Measurements from ENCODE around the gene ERCC6. TPM values are rescaled to one million over a fixed set of nuclear protein-coding genes. Genes with fewer than 3 reads are reported as not detected.

ERCC6 gene
- polyA plus RNA-seq, 2 donors = 4.3 to 4.5 TPM

DNA sequence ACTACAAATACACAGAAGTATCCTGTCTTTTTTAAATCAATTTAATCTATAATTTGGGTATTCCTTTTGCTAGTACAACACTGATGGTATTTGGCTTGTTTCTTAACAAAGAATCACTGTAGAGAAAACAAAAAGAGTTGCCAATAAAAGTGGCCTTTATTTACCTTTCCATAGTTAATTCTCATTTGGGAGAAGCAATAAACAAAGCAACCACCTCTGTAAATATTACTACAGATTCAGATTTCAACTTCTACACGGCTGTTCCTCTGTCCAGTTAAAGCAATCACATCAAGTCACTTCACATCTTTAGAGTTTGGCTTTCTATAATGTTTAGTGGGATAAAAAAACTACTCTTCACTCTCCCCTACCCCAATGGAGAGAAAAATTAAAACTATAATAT lies 34.4 kb downstream of the ERCC6 start:
- Histone ChIP-seq H3K27ac (ENCODE audit: low read depth in 2 of 2, low read length in 1 of 2) (no peak overlapping the region), H3K4me3 (ENCODE audit: low read depth in 1 of 2, low read length in 2 of 2) (no peak overlapping the region), H3K9me3 (ENCODE audit: control insufficient read depth in 2 of 2, insufficient read depth in 1 of 2, low read depth in 1 of 2, low read length in 1 of 2) (no peaks in the 10 kb centered on the region), H3K4me1 (ENCODE audit: control insufficient read depth in 2 of 2, insufficient read depth in 2 of 2, low read length in 1 of 2) (no peaks in the 10 kb centered on the region), H3K27me3 (ENCODE audit: control insufficient read depth in 1 of 2, insufficient read depth in 2 of 2, low read length in 2 of 2) (no peaks in the 10 kb centered on the region), H3K36me3 (ENCODE audit: control insufficient read depth in 2 of 2, insufficient read depth in 2 of 2, low read length in 1 of 2) (peaks cover 0 to 2% of the 10 kb centered on the region in 2 donors)
- 68 to 77% methylated on average over 1 of the region's 1 CpG for WGBS, 2 donors

DNA sequence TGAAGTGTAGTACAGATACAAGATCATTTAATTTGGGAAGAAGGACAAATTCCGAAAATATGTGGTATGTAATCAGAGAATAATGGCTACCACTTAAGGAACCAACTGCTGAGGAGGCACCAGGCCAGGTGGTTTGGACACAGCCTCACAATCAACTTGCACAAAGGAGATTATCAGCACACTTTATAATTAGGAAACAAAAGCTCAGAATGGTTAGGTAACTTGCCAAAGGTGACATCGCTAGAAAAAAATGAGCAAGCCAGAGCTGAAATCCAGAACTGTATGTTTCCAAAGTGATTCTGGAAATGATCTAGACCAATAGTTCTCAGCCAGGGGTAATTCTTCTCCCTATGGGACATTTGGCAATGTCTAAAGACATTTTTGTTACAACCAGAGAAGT lies 36.6 kb downstream of the ERCC6 start:
- Histone ChIP-seq H3K4me1 (ENCODE audit: control insufficient read depth in 2 of 2, insufficient read depth in 2 of 2, low read length in 1 of 2) (no peaks in the 10 kb centered on the region), H3K9me3 (ENCODE audit: control insufficient read depth in 2 of 2, insufficient read depth in 1 of 2, low read depth in 1 of 2, low read length in 1 of 2) (no peaks in the 10 kb centered on the region), H3K27me3 (ENCODE audit: control insufficient read depth in 1 of 2, insufficient read depth in 2 of 2, low read length in 2 of 2) (no peaks in the 10 kb centered on the region), H3K36me3 (ENCODE audit: control insufficient read depth in 2 of 2, insufficient read depth in 2 of 2, low read length in 1 of 2) (peaks cover 0 to 4% of the 10 kb centered on the region in 2 donors), H3K4me3 (ENCODE audit: low read depth in 1 of 2, low read length in 2 of 2) (no peak overlapping the region), H3K27ac (ENCODE audit: low read depth in 2 of 2, low read length in 1 of 2) (no peak overlapping the region)
- WGBS, 2 donors = 90 to 94% methylated on average over 2 of the region's 2 CpGs

- peaks cover 0 to 4% of the 10 kb centered on the region in 2 donors for H3K36me3 ChIP-seq (ENCODE audit: control insufficient read depth in 2 of 2, insufficient read depth in 2 of 2, low read length in 1 of 2)
- H3K4me3 ChIP-seq (ENCODE audit: low read depth in 1 of 2, low read length in 2 of 2) = no peak overlapping the region
- 77 to 78% methylated on average over 1 of the region's 1 CpG for WGBS, 2 donors
- no peak overlapping the region for H3K27ac ChIP-seq (ENCODE audit: low read depth in 2 of 2, low read length in 1 of 2)
- no peaks in the 10 kb centered on the region for H3K27me3 ChIP-seq (ENCODE audit: control insufficient read depth in 1 of 2, insufficient read depth in 2 of 2, low read length in 2 of 2)
- H3K9me3 ChIP-seq (ENCODE audit: control insufficient read depth in 2 of 2, insufficient read depth in 1 of 2, low read depth in 1 of 2, low read length in 1 of 2) = no peaks in the 10 kb centered on the region
- no peaks in the 10 kb centered on the region for H3K4me1 ChIP-seq (ENCODE audit: control insufficient read depth in 2 of 2, insufficient read depth in 2 of 2, low read length in 1 of 2)
Observed at GRCh38 chr10:49500412-49500811, 38.5 kb downstream of the ERCC6 start.

GRCh38 chr10:49499305-49499851 lies 39.5 kb downstream of the ERCC6 start:
- 92% methylated on average over 5 of the region's 5 CpGs for WGBS, 2 donors

GRCh38 chr10:49498425-49498824 lies 40.5 kb downstream of the ERCC6 start:
- WGBS, 2 donors = 98% methylated on average over 2 of the region's 2 CpGs
- Histone ChIP-seq H3K4me3 (ENCODE audit: low read depth in 1 of 2, low read length in 2 of 2) (no peak overlapping the region), H3K36me3 (ENCODE audit: control insufficient read depth in 2 of 2, insufficient read depth in 2 of 2, low read length in 1 of 2) (peaks cover 0 to 9% of the 10 kb centered on the region in 2 donors), H3K27ac (ENCODE audit: low read depth in 2 of 2, low read length in 1 of 2) (no peak overlapping the region), H3K27me3 (ENCODE audit: control insufficient read depth in 1 of 2, insufficient read depth in 2 of 2, low read length in 2 of 2) (no peaks in the 10 kb centered on the region), H3K4me1 (ENCODE audit: control insufficient read depth in 2 of 2, insufficient read depth in 2 of 2, low read length in 1 of 2) (no peaks in the 10 kb centered on the region), H3K9me3 (ENCODE audit: control insufficient read depth in 2 of 2, insufficient read depth in 1 of 2, low read depth in 1 of 2, low read length in 1 of 2) (no peaks in the 10 kb centered on the region)

More at GRCh38 chr10:49499305-49499851, 39.5 kb downstream of the ERCC6 start:
- Histone ChIP-seq H3K4me1 (ENCODE audit: control insufficient read depth in 2 of 2, insufficient read depth in 2 of 2, low read length in 1 of 2) (no peaks in the 10 kb centered on the region), H3K4me3 (ENCODE audit: low read depth in 1 of 2, low read length in 2 of 2) (no peak overlapping the region), H3K27me3 (ENCODE audit: control insufficient read depth in 1 of 2, insufficient read depth in 2 of 2, low read length in 2 of 2) (no peaks in the 10 kb centered on the region), H3K36me3 (ENCODE audit: control insufficient read depth in 2 of 2, insufficient read depth in 2 of 2, low read length in 1 of 2) (peaks cover 0 to 4% of the 10 kb centered on the region in 2 donors), H3K27ac (ENCODE audit: low read depth in 2 of 2, low read length in 1 of 2) (no peak overlapping the region), H3K9me3 (ENCODE audit: control insufficient read depth in 2 of 2, insufficient read depth in 1 of 2, low read depth in 1 of 2, low read length in 1 of 2) (no peaks in the 10 kb centered on the region)

GRCh38 chr10:49497358-49497757 lies 41.6 kb downstream of the ERCC6 start:
- 93 to 94% methylated on average over 2 of the region's 2 CpGs for WGBS, 2 donors
- no peaks in the 10 kb centered on the region for H3K9me3 ChIP-seq (ENCODE audit: control insufficient read depth in 2 of 2, insufficient read depth in 1 of 2, low read depth in 1 of 2, low read length in 1 of 2)

GRCh38 chr10:49488056-49488717 lies 50.7 kb downstream of the ERCC6 start:
- Histone ChIP-seq H3K27me3 (ENCODE audit: control insufficient read depth in 1 of 2, insufficient read depth in 2 of 2, low read length in 2 of 2) (no peaks in the 10 kb centered on the region), H3K4me1 (ENCODE audit: control insufficient read depth in 2 of 2, insufficient read depth in 2 of 2, low read length in 1 of 2) (no peaks in the 10 kb centered on the region), H3K4me3 (ENCODE audit: low read depth in 1 of 2, low read length in 2 of 2) (no peak overlapping the region), H3K36me3 (ENCODE audit: control insufficient read depth in 2 of 2, insufficient read depth in 2 of 2, low read length in 1 of 2) (no peaks in the 10 kb centered on the region), H3K9me3 (ENCODE audit: control insufficient read depth in 2 of 2, insufficient read depth in 1 of 2, low read depth in 1 of 2, low read length in 1 of 2) (no peaks in the 10 kb centered on the region), H3K27ac (ENCODE audit: low read depth in 2 of 2, low read length in 1 of 2) (no peak overlapping the region)
- 85 to 87% methylated on average over 8 of the region's 8 CpGs for WGBS, 2 donors

More at GRCh38 chr10:49497358-49497757, 41.6 kb downstream of the ERCC6 start:
- Histone ChIP-seq H3K27me3 (ENCODE audit: control insufficient read depth in 1 of 2, insufficient read depth in 2 of 2, low read length in 2 of 2) (no peaks in the 10 kb centered on the region), H3K27ac (ENCODE audit: low read depth in 2 of 2, low read length in 1 of 2) (no peak overlapping the region), H3K4me3 (ENCODE audit: low read depth in 1 of 2, low read length in 2 of 2) (no peak overlapping the region), H3K36me3 (ENCODE audit: control insufficient read depth in 2 of 2, insufficient read depth in 2 of 2, low read length in 1 of 2) (peaks cover 0 to 9% of the 10 kb centered on the region in 2 donors), H3K4me1 (ENCODE audit: control insufficient read depth in 2 of 2, insufficient read depth in 2 of 2, low read length in 1 of 2) (no peaks in the 10 kb centered on the region)

- H3K4me1 ChIP-seq (ENCODE audit: control insufficient read depth in 2 of 2, insufficient read depth in 2 of 2, low read length in 1 of 2) = peaks cover 0 to 2% of the 10 kb centered on the region in 2 donors
- 79 to 93% methylated on average over 1 of the region's 1 CpG for WGBS, 2 donors
Observed at GRCh38 chr10:49486738-49487137, 52.2 kb downstream of the ERCC6 start.

DNA sequence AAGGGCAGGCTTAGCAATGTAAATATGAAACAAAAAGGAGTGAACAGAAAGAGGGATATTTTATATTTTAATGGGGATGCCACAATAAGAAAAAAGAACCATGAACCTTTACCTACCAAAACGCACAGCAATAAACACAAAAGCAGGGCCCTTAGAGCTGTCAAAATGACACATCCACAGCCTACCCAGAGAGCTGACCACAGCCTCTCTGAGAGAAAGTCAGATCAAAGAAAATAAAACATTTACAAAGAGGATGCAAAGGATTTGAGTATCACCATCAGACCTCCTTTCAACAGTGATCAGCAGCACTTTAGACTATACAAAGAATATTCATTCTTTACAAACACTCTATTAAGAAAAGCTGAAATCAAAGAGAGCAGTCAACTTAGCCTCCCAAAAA lies 52.9 kb downstream of the ERCC6 start:
- H3K36me3 ChIP-seq (ENCODE audit: control insufficient read depth in 2 of 2, insufficient read depth in 2 of 2, low read length in 1 of 2) = peaks cover 3 to 11% of the 10 kb centered on the region in 2 donors
- 85 to 94% methylated on average over 1 of the region's 1 CpG for whole genome bisulfite sequencing, 2 donors

More at GRCh38 chr10:49486738-49487137, 52.2 kb downstream of the ERCC6 start:
- Histone ChIP-seq H3K27me3 (ENCODE audit: control insufficient read depth in 1 of 2, insufficient read depth in 2 of 2, low read length in 2 of 2) (no peaks in the 10 kb centered on the region), H3K27ac (ENCODE audit: low read depth in 2 of 2, low read length in 1 of 2) (no peak overlapping the region), H3K4me3 (ENCODE audit: low read depth in 1 of 2, low read length in 2 of 2) (no peak overlapping the region), H3K9me3 (ENCODE audit: control insufficient read depth in 2 of 2, insufficient read depth in 1 of 2, low read depth in 1 of 2, low read length in 1 of 2) (no peaks in the 10 kb centered on the region), H3K36me3 (ENCODE audit: control insufficient read depth in 2 of 2, insufficient read depth in 2 of 2, low read length in 1 of 2) (peaks cover 3 to 6% of the 10 kb centered on the region in 2 donors)

More for the DNA sequence above, 52.9 kb downstream of the ERCC6 start:
- no peaks in the 10 kb centered on the region for H3K27me3 ChIP-seq (ENCODE audit: control insufficient read depth in 1 of 2, insufficient read depth in 2 of 2, low read length in 2 of 2)
- peaks cover 0 to 2% of the 10 kb centered on the region in 2 donors for H3K4me1 ChIP-seq (ENCODE audit: control insufficient read depth in 2 of 2, insufficient read depth in 2 of 2, low read length in 1 of 2)
- no peak overlapping the region for H3K27ac ChIP-seq (ENCODE audit: low read depth in 2 of 2, low read length in 1 of 2)
- H3K9me3 ChIP-seq (ENCODE audit: control insufficient read depth in 2 of 2, insufficient read depth in 1 of 2, low read depth in 1 of 2, low read length in 1 of 2) = no peaks in the 10 kb centered on the region
- H3K4me3 ChIP-seq (ENCODE audit: low read depth in 1 of 2, low read length in 2 of 2) = no peak overlapping the region
